IMR-90 (cell line): ENCODE data around the gene ITLN1. TPM values are rescaled to one million over a fixed set of nuclear protein-coding genes. Genes with fewer than 3 reads are reported as not detected.
"Not testable (repeated sequence)": the region's sequence is repeated elsewhere in the genome, so short reads cannot be mapped to it uniquely, and the experiment has no call there.

Experiments used
- ATAC-seq: fragments of 200-7000 bp; cut with Tn5 transposase; 2 replicates; pipeline ENCODE4 v1.9.1; 2020; ENCODE audit warnings: low read depth, mild to moderate bottlenecking, moderate library complexity
- BruUV-seq: library from RNA; stranded (reverse); fragments of 400-500 nt; replicated peaks from 2 replicates; lab custom pipeline; 2021; lab: Mats Ljungman, UMichigan
- CTCF ChIA-PET: fragments of 300-600 bp; formaldehyde crosslinking; extraction: SDS; loops from one replicate; lab custom pipeline; 2021; ENCODE audit warnings: antibody characterized with exemption; lab: Yijun Ruan, JAX
- POLR2A ChIA-PET: fragments of 300-600 bp; sonication (Branson Sonifier 250); formaldehyde crosslinking; loops from one replicate; lab custom pipeline; 2022; ENCODE audit warnings: antibody characterized with exemption; ENCODE audit not compliant: unreplicated experiment; lab: Charles Lee
- DNase-seq: peaks from one replicate; pipeline ENCODE4 v3.0.0; 2013
- H2AFZ ChIP-seq: replicated peaks from 2 replicates; pipeline ENCODE3; 2013; ENCODE audit warnings: low read length, mild to moderate bottlenecking; ENCODE audit not compliant: poor library complexity
- H2AK5ac ChIP-seq: 2 replicates; pipeline ENCODE4 v1.6.1; 2013; ENCODE audit warnings: low read depth, low read length, inconsistent platforms
- H2AK9ac ChIP-seq: replicated peaks from 2 replicates; pipeline ENCODE3; 2013; ENCODE audit warnings: mild to moderate bottlenecking, low read depth, low read length, moderate library complexity; ENCODE audit not compliant: poor library complexity
- H2BK120ac ChIP-seq: 2 replicates; pipeline ENCODE4 v1.6.1; 2013; ENCODE audit warnings: low read depth, low read length, inconsistent platforms
- H2BK15ac ChIP-seq: 3 replicates; pipeline ENCODE4 v1.6.1; 2013; ENCODE audit warnings: low read depth, low read length, inconsistent platforms
- H2BK20ac ChIP-seq: 2 replicates; pipeline ENCODE4 v1.6.1; 2013; ENCODE audit warnings: low read depth, mild to moderate bottlenecking, inconsistent platforms, low read length, moderate library complexity
- H2BK5ac ChIP-seq: 2 replicates; pipeline ENCODE4 v1.6.1; 2013; ENCODE audit warnings: mild to moderate bottlenecking, low read depth, low read length, inconsistent platforms; ENCODE audit not compliant: poor library complexity, severe bottlenecking
- H3K14ac ChIP-seq: replicated peaks from 2 replicates; pipeline ENCODE4 v1.6.1; 2013; ENCODE audit warnings: low read depth, low read length, inconsistent platforms
- H3K18ac ChIP-seq: 2 replicates; pipeline ENCODE4 v1.6.1; 2013; ENCODE audit warnings: low read depth, low read length, control low read depth
- H3K23ac ChIP-seq: 2 replicates; pipeline ENCODE4 v1.6.1; 2013; ENCODE audit warnings: low read depth, low read length, inconsistent platforms
- H3K27ac ChIP-seq: 2 replicates; pipeline ENCODE4 v1.5.1; 2013; ENCODE audit warnings: mild to moderate bottlenecking, control low read depth, low read length; ENCODE audit not compliant: insufficient read depth
- H3K27me3 ChIP-seq: 2 replicates; pipeline ENCODE4 v1.6.1; 2013; ENCODE audit warnings: low read length; ENCODE audit not compliant: control insufficient read depth, insufficient read depth
- H3K36me3 ChIP-seq: 2 replicates; pipeline ENCODE4 v1.6.1; 2013; ENCODE audit warnings: low read length, mixed read lengths; ENCODE audit not compliant: control insufficient read depth, insufficient read depth
- H3K4ac ChIP-seq: 2 replicates; pipeline ENCODE4 v1.6.1; 2013; ENCODE audit warnings: low read depth, low read length, inconsistent platforms
- H3K4me1 ChIP-seq: 2 replicates; pipeline ENCODE4 v1.6.1; 2013; ENCODE audit warnings: low read length, mixed read lengths; ENCODE audit not compliant: control insufficient read depth, insufficient read depth
- H3K4me2 ChIP-seq: 2 replicates; pipeline ENCODE4 v1.6.1; 2013; ENCODE audit warnings: low read depth, mild to moderate bottlenecking, control low read depth, low read length, moderate library complexity
- H3K4me3 ChIP-seq: 2 replicates; pipeline ENCODE4 v1.5.1; 2013; ENCODE audit warnings: low read depth, mild to moderate bottlenecking, control low read depth, low read length, moderate library complexity; ENCODE audit not compliant: insufficient read depth
- H3K56ac ChIP-seq: 2 replicates; pipeline ENCODE4 v1.6.1; 2013; ENCODE audit warnings: low read length, inconsistent platforms; ENCODE audit not compliant: insufficient read depth; ENCODE audit errors: extremely low read depth
- H3K79me1 ChIP-seq, 2 experiments: 2 replicates each; pipeline ENCODE4 v1.6.1; 2013; ENCODE audit warnings: low read length in 2 of 2, inconsistent platforms in 1 of 2, low read depth in 1 of 2
- H3K9ac ChIP-seq: 2 replicates; pipeline ENCODE4 v1.6.1; 2013; ENCODE audit warnings: low read depth, low read length, control low read depth
- H3K9me1 ChIP-seq: 2 replicates; pipeline ENCODE4 v1.6.1; 2013; ENCODE audit warnings: low read length, inconsistent platforms; ENCODE audit not compliant: insufficient read depth
- H3K9me3 ChIP-seq: 2 replicates; pipeline ENCODE4 v1.6.1; 2013; ENCODE audit warnings: low read length; ENCODE audit not compliant: control insufficient read depth, insufficient read depth
- H4K20me1 ChIP-seq: 2 replicates; pipeline ENCODE4 v1.6.1; 2013; ENCODE audit warnings: low read length, inconsistent platforms; ENCODE audit not compliant: insufficient read depth
- H4K5ac ChIP-seq: 2 replicates; pipeline ENCODE4 v1.6.1; 2013; ENCODE audit warnings: mild to moderate bottlenecking, low read depth, low read length, control low read depth
- H4K8ac ChIP-seq, 2 experiments: 2 replicates each; pipeline ENCODE4 v1.6.1; 2013; ENCODE audit warnings: low read depth in 2 of 2, low read length in 2 of 2, control low read depth in 1 of 2, inconsistent platforms in 1 of 2
- H4K91ac ChIP-seq: 2 replicates; pipeline ENCODE4 v1.6.1; 2013; ENCODE audit warnings: low read depth, low read length, inconsistent platforms; ENCODE audit not compliant: insufficient read depth
- WGBS, 2 experiments: methylation state at CpG; one replicate each; pipeline versions ENCODE4 v1.1.5 to v1.1.7; 2013; ENCODE audit warnings: missing lambda C conversion rate in 2 of 2; ENCODE audit not compliant: insufficient read length in 1 of 2; ENCODE audit errors: extremely low coverage in 2 of 2; 5-methylcytosine and 5-hydroxymethylcytosine counted together
- dilution Hi-C: fragments of 300-500 bp; cut with HindIII; formaldehyde crosslinking; loops from one replicate; pipeline ENCODE4 v1.14.3; 2018; ENCODE audit warnings: low sequenced_read_pairs; ENCODE audit not compliant: unreplicated experiment
- in situ Hi-C: fragments of 300-500 bp; cut with MboI; formaldehyde crosslinking; loops from 3 replicates; pipeline ENCODE4 v1.14.3; 2019; ENCODE audit warnings: low sequenced_read_pairs, inconsistent platforms, mixed read lengths
- intact Hi-C: fragments of 100-400 bp; cut with micrococcal nuclease; formaldehyde crosslinking; loops from 2 replicates; pipeline ENCODE4 v1.10.0; 2022
- polyA plus RNA-seq, 3 experiments: library from polyadenylated mRNA; depleted of rRNA; stranded (reverse); fragments of >200 nt; gene quantifications; 2 replicates each; pipeline ENCODE4 v1.2.3, GENCODE V29; 2012; ENCODE audit warnings: low replicate concordance in 1 of 3
- total RNA-seq: library from RNA; depleted of rRNA; stranded (reverse); fragments of >200 nt; gene quantifications from 2 replicates; pipeline ENCODE4 v1.2.3, GENCODE V29; 2012

The ITLN1 gene
- total and polyA plus RNA-seq, 2 of the 4 experiments (the other 2 are of a cell fraction), result not detected

DNA sequence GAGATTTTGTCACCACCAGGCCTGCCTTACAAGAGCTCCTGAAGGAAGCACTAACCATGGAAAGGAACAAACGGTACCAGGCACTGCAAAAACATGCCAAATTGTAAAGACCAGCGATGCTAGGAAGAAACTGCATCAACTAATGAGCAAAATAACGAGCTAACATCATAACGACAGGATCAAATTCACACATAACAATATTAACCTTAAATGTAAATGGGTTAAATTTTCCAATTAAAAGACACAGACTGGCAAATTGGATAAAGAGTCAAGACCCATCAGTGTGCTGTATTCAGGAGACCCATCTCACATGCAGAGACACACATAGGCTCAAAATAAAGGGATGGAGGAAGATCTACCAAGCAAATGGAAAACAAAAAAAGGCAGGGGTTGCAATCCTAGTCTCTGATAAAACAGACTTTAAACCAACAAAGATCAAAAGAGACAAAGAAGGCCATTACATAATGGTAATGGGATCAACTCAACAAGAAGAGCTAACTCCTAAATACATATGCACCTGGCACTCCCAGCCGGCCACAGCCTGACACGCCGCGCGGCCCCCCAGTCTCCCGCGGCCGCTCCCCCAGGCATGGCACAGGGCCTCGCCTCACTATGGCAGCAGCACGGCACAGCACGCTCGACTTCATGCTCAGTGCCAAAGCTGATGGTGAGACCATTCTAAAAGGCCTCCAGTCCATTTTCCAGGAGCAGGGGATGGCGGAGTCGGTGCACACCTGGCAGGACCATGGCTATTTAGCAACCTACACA, 9.6 kb upstream of the ITLN1 start:
- H2BK15ac ChIP-seq, H3K56ac ChIP-seq, H2AFZ ChIP-seq, H3K4me3 ChIP-seq, H3K9ac ChIP-seq, H3K79me1 ChIP-seq, CTCF ChIA-PET, H3K23ac ChIP-seq, POLR2A ChIA-PET, H3K4me2 ChIP-seq, BruUV-seq, H4K5ac ChIP-seq, H3K18ac ChIP-seq, H3K9me1 ChIP-seq, H2BK20ac ChIP-seq, H2AK9ac ChIP-seq, H2AK5ac ChIP-seq, H3K36me3 ChIP-seq, H4K8ac ChIP-seq, ATAC-seq, DNase-seq, intact Hi-C loops, H2BK120ac ChIP-seq, H3K4ac ChIP-seq, H3K4me1 ChIP-seq, H3K9me3 ChIP-seq, H3K14ac ChIP-seq, H2BK5ac ChIP-seq, dilution Hi-C loops, H3K27me3 ChIP-seq, H3K27ac ChIP-seq, H4K20me1 ChIP-seq, in situ Hi-C loops, H4K91ac ChIP-seq: not testable (repeated sequence)
- no CpG with 5 or more reads among the region's 18 CpGs for WGBS, 2 experiments
